Memory B cell (primary cell): ENCODE measurements around the gene ZNF608.

Experiments used
- ATAC-seq: fragments of 150-1000 bp; cut with Tn5 transposase; 2 replicates; pipeline ENCODE4 v1.10.0; 2021; ENCODE audit warnings: low read depth, mild to moderate bottlenecking, moderate library complexity
- DNase-seq, 2 donors: peaks; one replicate each; pipeline ENCODE4 v3.0.0; 2022; ENCODE audit warnings: low spot score in 2 of 2
- H3K27ac Mint-ChIP-seq: one replicate; pipeline ENCODE4 v1.8.0; 2022; ENCODE audit warnings: mild to moderate bottlenecking, moderate library complexity, mixed read lengths
- H3K27me3 Mint-ChIP-seq: one replicate; pipeline ENCODE4 v1.8.0; 2022; ENCODE audit warnings: mixed read lengths
- H3K36me3 Mint-ChIP-seq: one replicate; pipeline ENCODE4 v1.8.0; 2022; ENCODE audit warnings: mild to moderate bottlenecking, mixed read lengths
- H3K4me1 Mint-ChIP-seq: one replicate; pipeline ENCODE4 v1.8.0; 2022; ENCODE audit warnings: mixed read lengths
- H3K4me3 Mint-ChIP-seq: one replicate; pipeline ENCODE4 v1.8.0; 2022; ENCODE audit warnings: mild to moderate bottlenecking, moderate library complexity, mixed read lengths
- H3K9me3 Mint-ChIP-seq: one replicate; pipeline ENCODE4 v1.8.0; 2022; ENCODE audit warnings: mixed read lengths

ZNF608 gene

DNA sequence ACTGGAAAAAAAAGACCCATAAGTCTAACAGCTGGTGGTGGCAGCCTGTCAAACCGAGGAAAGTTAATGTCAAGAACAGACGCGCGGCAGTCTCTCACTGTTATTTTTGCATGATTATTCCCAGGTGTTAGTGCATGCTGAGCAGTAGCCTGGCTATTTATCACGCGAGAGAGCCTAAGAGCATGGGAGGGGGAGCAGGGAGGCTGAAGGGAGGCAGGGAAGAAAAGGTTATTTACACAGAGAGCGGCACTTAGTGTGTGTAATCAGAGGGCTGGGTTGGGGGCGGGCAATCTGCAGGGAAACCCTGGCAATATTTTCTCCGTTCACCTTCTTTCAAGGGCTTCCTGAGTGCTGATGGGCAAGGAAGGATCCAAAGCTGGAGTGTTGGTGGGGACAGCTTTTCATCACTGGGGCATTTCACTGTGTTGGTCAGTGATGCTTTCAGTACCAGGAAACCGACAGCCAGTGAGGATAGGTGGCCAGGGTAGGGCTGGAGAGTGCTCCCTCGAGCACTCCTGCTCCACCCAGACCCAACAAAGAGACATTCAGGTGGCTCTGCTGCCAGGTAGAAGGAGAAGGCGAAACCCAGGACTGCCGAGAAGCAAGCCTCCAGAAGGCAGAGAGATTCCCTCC is 39.6 kb downstream of the ZNF608 start:
- DNase-seq (peak in 1 of 2 donors; percentile 15), ATAC-seq (no peak)
- Mint-ChIP-seq H3K4me3 (peak overlapping the region; percentile 72), H3K36me3 (no peaks in the 10 kb centered on the region), H3K27ac (peak overlapping the region; percentile 88), H3K27me3 (no peaks in the 10 kb centered on the region), H3K9me3 (no peaks in the 10 kb centered on the region), H3K4me1 (peaks cover 52% of the 10 kb centered on the region)

DNA sequence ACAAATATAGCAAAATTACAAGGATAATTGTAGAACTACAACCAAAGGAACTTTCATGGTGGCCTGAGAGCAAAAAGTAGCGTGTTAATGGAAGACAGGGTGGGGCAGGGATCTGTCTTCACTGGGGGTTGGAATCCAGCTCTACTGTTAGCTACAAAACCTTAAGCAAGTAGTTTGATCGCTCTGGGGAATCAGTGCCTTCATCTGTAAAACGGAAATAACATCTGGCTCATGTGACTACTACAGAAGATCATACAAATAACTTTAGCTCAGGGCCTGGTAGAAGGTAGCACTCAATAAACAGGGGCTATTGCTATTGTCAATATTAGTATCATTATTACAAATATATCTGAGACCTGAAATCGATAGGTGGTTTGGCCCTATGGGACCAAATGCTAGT is 40.4 kb downstream of the ZNF608 start:
- DNase-seq (no peak), ATAC-seq (peak; percentile 51)
- Mint-ChIP-seq H3K4me3 (peak overlapping the region; percentile 72), H3K27ac (peak overlapping the region; percentile 88), H3K4me1 (peaks cover 49% of the 10 kb centered on the region), H3K27me3 (no peaks in the 10 kb centered on the region), H3K36me3 (no peaks in the 10 kb centered on the region), H3K9me3 (no peaks in the 10 kb centered on the region)

DNA sequence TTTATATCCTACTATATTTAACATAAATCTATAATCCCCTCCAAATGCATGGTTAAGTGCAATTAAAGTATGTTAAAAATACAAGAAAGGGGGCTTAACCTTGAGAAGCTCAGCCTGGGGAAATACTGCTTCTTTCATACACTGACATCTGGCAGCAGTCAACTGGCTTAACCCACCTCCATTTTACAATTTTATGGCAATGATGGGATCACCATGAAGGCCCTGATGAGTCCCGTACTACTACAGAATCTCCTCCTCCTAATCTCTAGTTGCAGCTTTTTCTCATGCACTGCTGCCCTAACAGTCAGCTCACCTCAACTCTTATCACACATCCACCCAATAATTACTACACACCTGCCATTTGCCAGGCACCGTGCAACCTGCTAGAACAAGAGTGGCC is 40.9 kb downstream of the ZNF608 start:
- H3K27ac Mint-ChIP-seq, result peak overlapping the region; percentile 88
- no peak for DNase-seq
- H3K27me3 Mint-ChIP-seq, result no peaks in the 10 kb centered on the region
- peak overlapping the region; percentile 72 for H3K4me3 Mint-ChIP-seq
- peaks cover 49% of the 10 kb centered on the region for H3K4me1 Mint-ChIP-seq
- H3K9me3 Mint-ChIP-seq, result no peaks in the 10 kb centered on the region
- H3K36me3 Mint-ChIP-seq, result peaks cover 2% of the 10 kb centered on the region
- ATAC-seq, result no peak

DNA sequence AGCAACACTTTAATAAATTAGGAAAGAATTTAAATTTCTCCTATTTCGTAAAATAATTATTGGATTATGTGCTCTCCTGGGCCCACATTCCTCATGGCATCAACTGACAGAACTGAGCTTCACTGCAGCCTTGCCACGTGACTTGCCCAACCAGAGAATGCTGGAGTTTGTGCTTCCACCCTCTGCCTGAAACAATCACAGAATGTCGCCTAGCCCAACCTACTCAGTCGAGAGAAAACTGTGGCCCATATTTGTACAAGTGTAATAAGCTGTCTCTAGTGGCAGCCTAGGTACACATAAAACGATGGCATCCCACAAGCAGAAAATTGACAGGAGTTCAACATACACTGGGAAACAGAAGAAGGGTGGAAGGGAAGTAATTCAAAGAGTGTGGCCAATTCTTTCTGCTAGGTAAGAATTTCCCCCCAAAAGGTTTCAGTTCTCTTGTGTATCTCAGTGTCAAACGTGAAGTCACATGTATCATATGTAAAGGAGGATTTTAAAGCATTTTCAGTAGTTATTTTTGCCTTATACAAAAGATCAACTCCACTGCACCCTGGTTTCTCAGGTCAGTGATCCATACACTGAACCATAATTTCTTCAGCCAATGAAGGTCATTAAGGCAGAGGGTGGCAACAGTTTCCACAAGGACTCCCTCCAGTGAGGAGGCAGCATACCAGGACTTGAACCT is 41.7 kb downstream of the ZNF608 start:
- H3K27ac Mint-ChIP-seq, result peak overlapping the region; percentile 46
- peak; percentile 15 to 42 for DNase-seq
- no peaks in the 10 kb centered on the region for H3K9me3 Mint-ChIP-seq
- peak; percentile 65 for ATAC-seq
- H3K36me3 Mint-ChIP-seq, result peaks cover 5% of the 10 kb centered on the region
- peaks cover 53% of the 10 kb centered on the region for H3K4me1 Mint-ChIP-seq
- H3K4me3 Mint-ChIP-seq, result peak overlapping the region; percentile 56
- no peaks in the 10 kb centered on the region for H3K27me3 Mint-ChIP-seq

DNA sequence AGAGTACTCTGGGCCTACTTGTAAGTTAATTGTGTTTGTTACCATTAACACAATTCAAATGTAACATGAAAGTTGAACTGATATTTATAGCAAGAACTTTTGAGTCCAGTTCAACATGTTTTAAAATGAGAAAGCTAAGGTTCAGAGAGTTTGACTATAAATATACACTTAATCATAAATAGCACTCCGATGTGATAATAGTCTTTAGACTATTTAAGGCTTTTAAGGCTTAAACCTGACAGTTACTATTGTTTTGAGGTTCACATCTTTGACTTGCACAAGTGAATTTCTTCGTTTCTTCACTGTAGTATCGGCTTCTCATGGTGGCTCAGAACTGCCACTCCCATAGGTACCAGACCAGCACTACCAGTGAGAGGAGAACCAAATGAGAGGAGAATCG is 42.4 kb downstream of the ZNF608 start:
- Mint-ChIP-seq H3K27me3 (no peaks in the 10 kb centered on the region), H3K36me3 (peaks cover 5% of the 10 kb centered on the region), H3K9me3 (no peaks in the 10 kb centered on the region), H3K4me3 (no peak overlapping the region), H3K4me1 (peaks cover 55% of the 10 kb centered on the region), H3K27ac (no peak overlapping the region)
- ATAC-seq (no peak), DNase-seq (no peak)

DNA sequence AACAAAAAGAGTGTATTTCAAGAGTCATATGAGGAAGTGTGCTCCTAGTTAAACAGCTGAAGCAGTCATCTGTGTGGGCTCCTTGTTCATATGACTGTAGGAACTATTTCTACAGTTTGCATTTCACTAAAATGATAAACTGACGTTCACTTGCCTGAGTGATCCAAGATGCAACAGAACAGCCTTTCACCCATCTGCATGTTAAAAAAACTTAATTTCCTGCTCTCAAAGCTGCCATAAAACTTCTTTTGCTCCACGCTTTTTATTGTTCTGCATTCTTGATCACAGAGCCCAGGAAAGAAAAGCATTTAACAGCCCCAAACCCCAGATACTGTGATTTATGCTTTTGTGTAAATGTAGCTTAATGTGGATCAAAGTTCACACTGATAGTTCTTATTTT is 43.9 kb downstream of the ZNF608 start:
- peaks cover 48% of the 10 kb centered on the region for H3K4me1 Mint-ChIP-seq

DNA sequence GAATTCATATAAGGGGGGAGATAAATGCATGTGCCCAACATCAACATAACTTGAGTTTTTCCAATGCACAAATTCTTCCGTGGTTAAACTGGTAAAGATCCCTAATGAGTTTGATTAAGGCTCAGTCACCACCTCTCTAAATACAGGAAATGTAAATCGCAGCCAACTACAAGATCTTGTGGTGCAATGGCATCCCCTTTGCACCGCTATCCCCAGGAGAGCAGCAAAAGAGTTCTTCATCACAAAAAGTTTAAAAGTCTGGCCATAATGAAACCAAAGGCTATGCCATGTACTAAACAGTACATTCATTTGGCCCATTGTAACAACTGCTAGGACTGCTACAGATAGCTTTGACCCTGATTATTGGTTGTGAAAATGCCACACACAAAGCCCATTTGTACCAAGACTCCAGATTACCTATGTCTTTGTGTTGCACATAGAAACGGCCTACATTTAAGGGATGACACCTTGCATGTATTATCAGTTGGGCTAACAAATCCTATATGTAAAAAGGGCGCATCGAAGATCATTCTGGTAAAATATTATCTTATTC is 44.5 kb downstream of the ZNF608 start:
- peak overlapping the region; percentile 12 for H3K4me3 Mint-ChIP-seq
- H3K27ac Mint-ChIP-seq, result no peak overlapping the region
- H3K9me3 Mint-ChIP-seq, result no peaks in the 10 kb centered on the region
- ATAC-seq, result peak; percentile 40
- no peak for DNase-seq
- peaks cover 5% of the 10 kb centered on the region for H3K36me3 Mint-ChIP-seq
- peaks cover 43% of the 10 kb centered on the region for H3K4me1 Mint-ChIP-seq
- H3K27me3 Mint-ChIP-seq, result no peaks in the 10 kb centered on the region

More for the DNA sequence above, 43.9 kb downstream of the ZNF608 start:
- ATAC-seq, result peak; percentile 19
- H3K36me3 Mint-ChIP-seq, result peaks cover 5% of the 10 kb centered on the region
- H3K4me3 Mint-ChIP-seq, result peak overlapping the region; percentile 12
- no peak for DNase-seq
- H3K27me3 Mint-ChIP-seq, result no peaks in the 10 kb centered on the region
- H3K9me3 Mint-ChIP-seq, result no peaks in the 10 kb centered on the region
- no peak overlapping the region for H3K27ac Mint-ChIP-seq

DNA sequence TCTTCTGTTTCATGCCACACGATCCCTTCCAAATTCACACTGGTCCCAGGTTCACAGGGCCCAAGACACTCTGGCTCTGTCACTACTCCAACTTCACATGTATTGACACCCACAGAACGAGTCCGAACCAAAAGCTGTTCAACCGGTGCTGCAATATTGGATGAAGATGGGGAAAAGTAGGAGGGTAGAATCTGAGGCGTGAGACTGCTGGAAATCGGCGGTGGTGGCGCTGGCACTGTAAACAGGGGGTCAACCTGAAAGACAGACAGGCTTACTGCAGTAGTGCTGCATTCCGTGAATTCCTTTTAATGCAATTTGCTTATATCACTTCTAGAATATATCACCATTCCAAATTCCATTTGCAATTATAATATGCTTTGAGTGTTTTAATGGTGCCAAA is 45.4 kb downstream of the ZNF608 start:
- H3K4me3 Mint-ChIP-seq, result no peak overlapping the region
- no peaks in the 10 kb centered on the region for H3K27me3 Mint-ChIP-seq
- H3K9me3 Mint-ChIP-seq, result no peaks in the 10 kb centered on the region
- no peak for DNase-seq
- H3K27ac Mint-ChIP-seq, result no peak overlapping the region
- peaks cover 12% of the 10 kb centered on the region for H3K36me3 Mint-ChIP-seq
- no peak for ATAC-seq
- H3K4me1 Mint-ChIP-seq, result peaks cover 41% of the 10 kb centered on the region

DNA sequence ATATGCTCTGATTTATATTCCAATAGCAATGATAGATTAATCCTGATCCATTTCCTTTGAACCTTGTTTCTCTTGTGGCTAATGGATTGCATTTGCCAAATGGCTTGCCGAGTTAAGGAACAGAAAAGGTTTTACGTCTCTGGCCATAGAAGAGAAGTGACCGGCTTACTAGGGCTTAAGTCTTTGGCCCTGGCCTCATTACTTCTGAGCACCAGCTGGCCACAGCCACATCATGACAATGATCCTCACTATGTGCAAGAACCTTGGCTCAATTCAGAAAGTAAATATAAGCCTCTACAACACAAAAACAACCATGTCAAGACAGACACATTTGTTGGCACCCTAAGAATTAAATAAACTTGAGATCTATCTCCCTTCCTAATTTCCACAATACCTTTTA is 46.1 kb downstream of the ZNF608 start:
- Mint-ChIP-seq H3K4me3 (no peak overlapping the region), H3K4me1 (peaks cover 36% of the 10 kb centered on the region), H3K27me3 (no peaks in the 10 kb centered on the region), H3K9me3 (no peaks in the 10 kb centered on the region), H3K36me3 (peaks cover 12% of the 10 kb centered on the region), H3K27ac (no peak overlapping the region)
- DNase-seq, result no peak
- ATAC-seq, result no peak

DNA sequence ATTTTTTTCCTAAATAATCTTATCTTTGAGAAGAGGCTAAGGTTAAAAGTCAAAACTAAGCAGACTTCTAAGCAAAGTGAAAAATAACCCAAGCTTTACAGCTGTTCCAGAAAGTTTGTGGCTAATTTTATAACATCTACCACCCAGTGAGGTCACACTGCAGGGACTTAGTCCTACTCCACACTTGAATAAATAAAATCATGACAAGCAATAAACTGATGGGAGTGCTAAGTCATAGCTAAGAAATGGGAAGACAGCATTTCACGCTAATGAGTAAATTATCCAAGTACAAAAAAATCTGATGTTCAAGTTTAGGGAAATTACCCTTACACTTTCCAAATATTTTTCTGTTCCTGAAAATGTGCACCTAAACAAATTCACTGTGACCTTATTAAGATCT is 47.7 kb downstream of the ZNF608 start:
- no peak for ATAC-seq
- peaks cover 15% of the 10 kb centered on the region for H3K36me3 Mint-ChIP-seq
- no peaks in the 10 kb centered on the region for H3K9me3 Mint-ChIP-seq
- H3K4me1 Mint-ChIP-seq, result peaks cover 29% of the 10 kb centered on the region
- no peak overlapping the region for H3K27ac Mint-ChIP-seq
- H3K4me3 Mint-ChIP-seq, result no peak overlapping the region
- DNase-seq, result no peak
- H3K27me3 Mint-ChIP-seq, result no peaks in the 10 kb centered on the region

DNA sequence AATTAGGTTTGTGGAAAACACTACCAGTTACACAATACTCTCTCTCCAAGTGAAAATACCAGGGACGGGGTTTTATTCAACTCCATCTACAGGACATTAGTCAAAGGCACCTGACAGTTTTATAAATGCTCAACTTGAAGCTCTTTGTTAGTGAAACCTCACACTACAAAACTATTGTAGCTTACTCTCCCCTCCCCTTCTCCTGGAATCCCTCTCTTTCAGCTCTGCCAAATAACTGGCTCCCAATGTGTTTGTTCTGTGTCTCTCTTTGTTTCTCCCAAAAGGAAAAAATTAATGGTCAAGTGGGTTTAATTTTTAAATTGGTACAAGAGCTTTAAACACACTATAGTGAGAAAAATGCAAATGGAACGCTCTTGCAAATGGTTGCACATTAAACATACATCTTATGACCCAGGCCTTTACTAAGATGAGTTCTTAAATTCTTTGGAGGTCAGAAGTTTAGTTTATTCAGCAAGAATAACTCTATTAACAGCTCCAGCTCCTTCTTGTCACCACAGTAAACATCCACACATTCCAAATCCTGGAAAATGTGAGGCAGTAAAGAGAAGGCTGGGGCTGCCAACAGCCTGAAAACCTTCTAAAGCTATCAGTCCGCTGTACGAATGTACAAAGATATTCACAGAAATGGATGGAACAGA is 48.4 kb downstream of the ZNF608 start:
- DNase-seq, result no peak
- Mint-ChIP-seq H3K36me3 (peaks cover 15% of the 10 kb centered on the region), H3K4me1 (peaks cover 27% of the 10 kb centered on the region), H3K9me3 (no peaks in the 10 kb centered on the region), H3K4me3 (no peak overlapping the region), H3K27ac (no peak overlapping the region), H3K27me3 (no peaks in the 10 kb centered on the region)
- no peak for ATAC-seq

DNA sequence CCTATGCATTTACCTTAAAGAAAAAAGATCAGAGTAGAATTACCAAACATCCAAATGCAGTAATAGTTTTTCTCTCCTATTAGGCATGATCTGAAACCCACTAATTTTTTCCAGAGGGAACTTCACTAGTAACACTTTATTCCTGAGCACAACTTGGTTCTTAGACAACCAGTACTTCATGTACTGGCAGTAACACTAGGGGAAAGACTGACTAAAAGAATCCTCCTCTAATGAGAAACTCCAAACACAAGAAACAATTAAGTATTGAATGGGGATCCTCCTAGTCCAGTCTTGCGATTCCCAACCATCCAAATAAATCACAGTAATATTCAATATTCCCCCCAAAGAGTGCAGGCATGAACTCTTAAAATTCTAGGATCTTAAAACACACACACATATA is 48.9 kb downstream of the ZNF608 start:
- no peak for DNase-seq
- Mint-ChIP-seq H3K9me3 (no peaks in the 10 kb centered on the region), H3K27me3 (no peaks in the 10 kb centered on the region), H3K4me3 (no peak overlapping the region), H3K4me1 (peaks cover 24% of the 10 kb centered on the region), H3K36me3 (peaks cover 15% of the 10 kb centered on the region), H3K27ac (no peak overlapping the region)
- ATAC-seq, result no peak

DNA sequence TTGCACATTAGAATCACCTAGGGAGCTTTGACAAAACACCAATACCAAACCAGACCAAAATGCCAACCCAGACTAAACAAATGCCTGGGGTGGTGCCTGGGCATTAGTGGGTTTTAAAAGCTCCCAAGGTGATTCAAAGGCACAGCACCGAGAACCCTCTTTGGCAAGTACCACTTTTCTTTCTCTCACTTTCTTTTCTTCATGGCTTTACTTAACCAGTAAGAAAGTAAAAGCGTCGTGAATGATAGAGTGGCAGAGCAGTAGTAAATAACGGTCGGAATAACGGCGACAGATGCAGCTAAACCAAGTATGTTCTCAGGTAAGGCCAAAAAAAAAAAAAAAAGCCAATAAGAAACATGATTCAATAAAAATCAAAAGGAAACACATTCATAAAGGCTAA is 49.5 kb downstream of the ZNF608 start:
- peaks cover 18% of the 10 kb centered on the region for H3K4me1 Mint-ChIP-seq

More for the DNA sequence above, 49.5 kb downstream of the ZNF608 start:
- no peaks in the 10 kb centered on the region for H3K9me3 Mint-ChIP-seq
- no peak overlapping the region for H3K27ac Mint-ChIP-seq
- H3K4me3 Mint-ChIP-seq, result no peak overlapping the region
- peaks cover 15% of the 10 kb centered on the region for H3K36me3 Mint-ChIP-seq
- no peak for DNase-seq
- no peaks in the 10 kb centered on the region for H3K27me3 Mint-ChIP-seq
- no peak for ATAC-seq
